HG03108 (cell line): ENCODE data around the gene NRG2.

Source experiments
- ATAC-seq: cut with Tn5 transposase; IDR thresholded peaks from one replicate; pipeline ENCODE4 v1.9.1; 2021; ENCODE audit warnings: moderate library complexity; ENCODE audit not compliant: unreplicated experiment

Gene NRG2

GRCh38 chr5:139845846-139846681 lies 197.0 kb downstream of the NRG2 start:
- ATAC-seq = no peak

GRCh38 chr5:139844472-139845145 lies 198.5 kb downstream of the NRG2 start:
- no peak for ATAC-seq

- no peak for ATAC-seq
These were observed 199.1 kb downstream of the NRG2 start for GRCh38 chr5:139843991-139844390.

- ATAC-seq = no peak
These were observed 200.8 kb downstream of the NRG2 start for GRCh38 chr5:139842321-139842720.

- ATAC-seq = no peak
These were observed 201.6 kb downstream of the NRG2 start for GRCh38 chr5:139841549-139841948.

- no peak for ATAC-seq
These were observed 203.2 kb downstream of the NRG2 start for GRCh38 chr5:139839918-139840317.

- ATAC-seq = no peak
These were observed 203.8 kb downstream of the NRG2 start for GRCh38 chr5:139839232-139839815.

- ATAC-seq = no peak
These were observed 204.5 kb downstream of the NRG2 start for GRCh38 chr5:139838381-139839197.

GRCh38 chr5:139837711-139838380 lies 205.3 kb downstream of the NRG2 start:
- no peak for ATAC-seq

- ATAC-seq = no peak
These were observed 206.5 kb downstream of the NRG2 start for GRCh38 chr5:139836469-139837208.

- ATAC-seq = no peak
These were observed 207.4 kb downstream of the NRG2 start for GRCh38 chr5:139835656-139836055.

GRCh38 chr5:139833525-139833924 lies 209.6 kb downstream of the NRG2 start:
- no peak for ATAC-seq

GRCh38 chr5:139831624-139832023 lies 211.5 kb downstream of the NRG2 start:
- ATAC-seq = no peak

- no peak for ATAC-seq
These were observed 213.6 kb downstream of the NRG2 start for GRCh38 chr5:139829471-139829870.

- ATAC-seq = no peak
These were observed 214.7 kb downstream of the NRG2 start for GRCh38 chr5:139828207-139828895.

GRCh38 chr5:139825690-139826089 lies 217.4 kb downstream of the NRG2 start:
- ATAC-seq = no peak

- no peak for ATAC-seq
These were observed 219.2 kb downstream of the NRG2 start for GRCh38 chr5:139823757-139824355.

GRCh38 chr5:139822553-139823425 lies 220.3 kb downstream of the NRG2 start:
- ATAC-seq = no peak
